NCI-H146 (cell line): ENCODE measurements around the gene OR2W1.

Experiments used
- DNase-seq: peaks from one replicate; lab custom pipeline; 2025; lab: John Stamatoyannopoulos, UW

Gene OR2W1

GRCh38 chr6:28996844-28997510 lies 48.0 kb downstream of the OR2W1 start:
- no peak for DNase-seq

- no peak for DNase-seq
These were observed 49.8 kb downstream of the OR2W1 start for GRCh38 chr6:28995093-28995650.
